Renal cortex interstitium (tissue), 11 donors: ENCODE data around the gene PAX2. TPM values are rescaled to one million over a fixed set of nuclear protein-coding genes. Genes with fewer than 3 reads are reported as not detected.

Source experiments
- DNase-seq, 11 donors: peaks; one replicate each; pipeline ENCODE4 v3.0.0-alpha.2; 2013; ENCODE audit warnings: low read depth in 9 of 11, low spot score in 4 of 11; ENCODE audit errors: extremely low read depth in 1 of 11
- polyA plus RNA-seq, 3 donors: library from polyadenylated mRNA; unstranded; fragments of 120-200 nt; gene quantifications; one replicate each; pipeline ENCODE4 v1.2.1, GENCODE V29; 2013; ENCODE audit not compliant: insufficient read length in 3 of 3

The PAX2 gene
- polyA plus RNA-seq, 3 donors: 174 to 255 (median 188) TPM

DNA sequence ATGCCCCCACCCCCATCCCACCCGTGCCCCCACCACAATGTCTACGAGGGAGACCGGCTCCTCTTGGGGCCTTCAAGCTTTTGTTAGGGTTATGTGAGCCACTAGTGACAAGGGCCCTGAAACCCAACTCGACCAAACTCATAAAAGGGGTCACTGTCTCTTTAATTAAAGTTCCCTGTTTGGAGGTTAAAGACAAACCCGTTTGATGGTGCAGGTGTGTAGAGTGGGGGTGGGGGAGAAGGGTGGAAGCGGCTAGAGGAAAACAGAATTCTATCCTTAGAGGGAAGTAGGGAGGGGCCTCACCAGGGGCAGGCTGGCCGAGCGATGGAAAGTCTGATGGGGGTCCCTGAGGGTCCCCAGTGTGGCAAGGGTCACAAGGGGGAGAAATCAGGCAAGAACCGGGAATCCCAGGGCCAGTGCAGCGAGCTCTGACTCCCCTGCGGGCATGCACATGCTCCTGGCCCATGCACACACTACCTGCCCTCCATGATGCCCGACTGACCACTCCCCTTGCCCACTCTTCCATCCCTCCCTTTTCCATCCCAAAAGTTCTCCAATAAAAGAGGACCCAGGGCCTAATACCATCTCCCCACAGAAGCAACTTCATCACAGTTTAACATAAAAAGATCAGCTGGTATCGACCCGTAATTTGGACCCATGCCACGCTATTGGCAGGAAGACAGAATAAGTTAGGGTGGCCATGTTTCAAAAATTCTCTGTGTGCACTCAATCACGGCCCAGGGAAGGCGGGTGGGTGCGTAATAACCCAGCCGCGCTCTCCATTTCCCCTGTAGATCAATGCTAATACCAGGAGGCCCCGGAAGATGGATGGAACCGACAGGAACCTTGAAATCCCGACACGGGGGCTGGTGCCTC lies 131.4 kb downstream of the PAX2 start:
- no peak for DNase-seq

DNA sequence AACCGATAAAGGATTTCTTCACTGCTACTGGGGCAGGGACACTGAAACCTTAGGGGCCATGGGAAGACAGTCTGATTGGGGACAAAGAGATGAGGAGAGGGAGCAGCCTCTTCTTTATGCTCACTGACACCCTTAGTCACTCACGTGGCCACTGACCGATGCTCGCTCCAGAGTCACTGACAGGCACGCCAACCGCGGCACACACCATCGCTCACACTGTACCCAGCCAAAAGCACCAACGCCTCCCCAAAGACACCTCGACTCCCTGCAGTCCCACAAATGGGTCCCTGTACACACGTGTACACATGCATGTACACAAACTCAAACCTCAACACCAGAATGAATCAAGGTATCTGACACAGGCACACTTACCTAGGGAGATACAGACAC lies 132.1 kb downstream of the PAX2 start:
- DNase-seq: no peak

DNA sequence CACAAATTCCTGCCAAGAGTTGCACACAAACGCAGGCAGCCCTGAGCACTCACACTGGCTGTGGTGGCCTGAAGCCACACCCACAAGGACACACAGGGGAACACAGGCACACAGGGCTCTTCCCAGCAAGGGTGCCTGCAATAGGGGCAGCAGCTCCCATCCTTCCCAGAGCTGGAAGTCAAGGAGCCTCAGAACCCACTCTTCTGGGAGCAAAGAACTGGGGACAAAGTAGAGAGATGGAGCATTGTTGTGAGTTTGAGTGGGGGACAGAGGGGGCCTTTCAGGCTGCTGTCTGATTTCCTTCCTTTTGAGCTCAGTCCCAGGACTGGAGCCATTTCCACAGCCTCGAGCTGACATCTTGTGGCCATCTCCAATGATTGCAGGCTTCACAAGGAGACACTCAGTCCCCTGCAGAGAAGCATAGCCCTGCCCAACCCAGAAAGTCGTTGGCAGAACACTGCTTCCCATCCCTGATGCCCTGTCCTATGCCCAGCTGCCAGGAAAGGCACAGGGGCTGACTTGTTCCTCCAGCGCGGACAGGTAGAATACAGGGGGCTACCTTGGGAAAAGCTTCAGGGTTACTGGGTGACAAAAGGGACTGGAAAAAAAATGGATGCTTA lies 133.0 kb downstream of the PAX2 start:
- DNase-seq: peak in 8 of 11 donors; percentile 61 to 82 (median 72)

Other genes with a start within 250 kb of the PAX2 start
- 10 to 100 TPM; 16.3 to 25.6 (median 16.7) TPM for gene SEC31B, start 225.7 kb upstream of the PAX2 start, polyA plus RNA-seq
- gene NDUFB8, start 215.7 kb upstream of the PAX2 start, polyA plus RNA-seq: 100 to 1,000 TPM; 149 to 209 (median 182) TPM
- gene HIF1AN, start 209.6 kb upstream of the PAX2 start, polyA plus RNA-seq: 10 to 100 TPM; 36.9 to 48.4 (median 44.5) TPM
- 10 to 100 TPM; 33.4 to 45.6 (median 36.9) TPM for gene SLF2, start 167.4 kb downstream of the PAX2 start, polyA plus RNA-seq
- gene SEMA4G, start 223.9 kb downstream of the PAX2 start, polyA plus RNA-seq: 10 to 100 TPM; 49.8 to 52.7 (median 50.3) TPM
- 100 to 1,000 TPM in 2 of 3 donors, 10 to 100 TPM in 1; 94.5 to 105 (median 100) TPM for gene MRPL43, start 241.9 kb downstream of the PAX2 start, polyA plus RNA-seq
- gene TWNK, start 242.0 kb downstream of the PAX2 start, polyA plus RNA-seq: 10 to 100 TPM; 13.4 to 17.1 (median 16.1) TPM